GM08714 (cell line): Measurements from ENCODE around the gene MAP4K1.

Source experiments
- H3K4me3 ChIP-seq: fragments of 200-500 bp; sonication (Bioruptor generic); 2 replicates; pipeline ENCODE4 v1.5.1; 2014; ENCODE audit warnings: mild to moderate bottlenecking, low read length, inconsistent platforms
- ZNF274 ChIP-seq: IDR thresholded peaks from 2 replicates; pipeline ENCODE4 v1.6.1; 2012; ENCODE audit warnings: mild to moderate bottlenecking, low read depth, low read length

MAP4K1 gene

DNA sequence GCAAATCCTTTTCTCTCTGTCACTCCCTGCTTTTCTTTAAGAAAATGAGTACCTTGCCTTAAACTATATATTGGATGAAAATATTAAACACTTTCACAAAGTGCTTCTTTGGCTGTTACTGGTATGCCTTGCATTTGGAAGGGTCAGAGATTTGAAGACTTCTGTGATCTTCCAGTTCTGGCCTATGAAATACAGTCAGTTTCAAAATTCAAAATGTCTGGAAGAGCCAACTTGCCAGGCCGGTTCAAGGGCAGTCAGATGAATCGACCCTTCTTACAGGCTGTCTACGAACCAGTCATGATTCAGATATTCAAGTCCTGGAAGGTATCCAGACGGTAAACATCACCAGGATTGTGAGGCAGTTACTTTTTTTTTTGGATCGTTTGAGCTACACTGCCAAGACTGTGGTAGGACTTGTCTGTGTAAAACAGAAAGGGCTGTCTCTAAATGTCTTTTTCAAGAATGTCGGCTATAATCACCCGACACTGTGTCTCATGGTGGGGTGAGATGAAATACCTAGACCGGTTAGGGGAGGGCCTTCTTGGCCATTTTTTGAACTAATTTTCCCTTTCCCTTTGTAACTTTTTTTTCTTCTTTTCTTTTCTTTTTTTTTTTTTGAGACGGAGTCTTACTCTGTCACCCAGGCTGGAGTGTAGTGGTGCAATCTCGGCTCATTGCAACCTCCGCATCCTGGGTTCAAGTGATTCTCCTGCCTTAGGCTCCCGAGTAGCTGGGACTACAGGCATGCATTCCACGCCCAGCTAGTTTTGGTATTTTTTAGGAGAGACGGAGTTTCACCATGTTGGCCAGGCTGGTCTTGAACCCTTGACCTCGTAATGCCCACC, 40.9 kb upstream of the MAP4K1 start:
- H3K4me3 ChIP-seq = no peak overlapping the region

DNA sequence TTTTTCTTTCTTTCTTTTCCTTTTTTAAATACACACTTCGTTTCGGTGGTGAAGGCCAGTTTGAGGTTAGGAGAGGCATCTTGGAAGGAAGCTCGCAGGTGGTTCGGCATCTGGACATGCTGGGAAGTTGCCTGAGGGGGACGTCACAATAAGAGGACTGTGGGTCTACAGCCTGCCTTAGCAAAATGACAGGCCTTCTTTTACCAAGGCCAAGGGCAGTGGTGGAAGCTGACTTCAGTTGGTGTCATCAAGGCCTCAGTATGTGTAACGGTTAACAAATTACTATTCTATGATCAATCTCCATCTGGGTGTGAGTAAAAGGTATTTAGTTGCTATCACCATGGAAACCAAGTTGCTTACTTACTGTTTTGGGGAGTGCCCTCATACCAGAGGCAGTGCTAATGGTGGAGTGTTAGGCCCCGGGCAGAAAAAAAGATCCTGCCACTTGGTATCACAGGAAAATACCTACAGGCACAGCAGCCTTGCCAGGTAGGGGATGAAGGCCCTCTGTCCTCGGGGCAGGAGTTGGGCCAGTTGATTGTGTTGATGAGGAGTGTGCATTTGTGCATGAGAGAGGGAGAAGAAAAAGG, 40.0 kb upstream of the MAP4K1 start:
- no peak overlapping the region for H3K4me3 ChIP-seq
- TF ChIP-seq ZNF274 = no peak

More for the DNA sequence above, 40.9 kb upstream of the MAP4K1 start:
- no peak for TF ChIP-seq ZNF274

DNA sequence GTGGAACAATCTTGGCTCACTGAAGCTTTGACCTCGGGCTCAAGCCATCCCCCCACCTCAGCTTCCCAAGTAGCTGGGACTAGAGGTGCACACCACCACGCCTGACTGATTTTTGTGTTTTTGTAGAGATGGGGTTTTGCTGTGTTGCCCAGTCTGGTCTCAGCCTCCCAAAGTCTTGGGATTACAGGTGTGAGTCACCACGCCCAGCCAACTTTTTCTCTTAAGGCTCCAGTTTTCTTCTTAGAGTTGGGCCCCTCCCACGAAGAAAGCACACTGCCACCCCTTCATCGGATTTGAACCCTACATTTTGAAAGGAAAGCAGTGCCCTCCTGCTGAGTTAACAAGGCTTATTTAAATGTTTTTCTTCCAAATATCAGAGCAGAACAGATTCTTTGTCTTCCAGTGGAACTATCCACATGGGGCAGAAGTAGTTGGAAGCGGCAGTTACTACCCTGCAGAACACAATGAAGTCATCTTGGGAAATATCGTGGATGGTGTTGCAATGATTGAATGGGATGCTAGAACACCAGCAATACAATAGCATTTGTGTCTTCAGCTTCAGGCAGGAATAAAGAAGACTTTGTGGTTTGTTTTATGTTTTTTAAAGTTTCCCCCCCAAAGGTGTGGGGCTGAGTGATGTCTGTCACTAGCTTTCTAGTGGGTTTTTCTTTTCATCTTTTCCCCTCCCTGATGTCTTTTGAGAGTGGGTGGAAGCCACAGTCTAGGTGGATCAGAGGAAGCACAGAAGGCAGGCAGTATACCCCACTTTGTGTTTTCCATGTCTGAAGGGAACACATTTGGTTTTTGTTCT, 38.6 kb upstream of the MAP4K1 start:
- no peak for TF ChIP-seq ZNF274
- no peak overlapping the region for H3K4me3 ChIP-seq

DNA sequence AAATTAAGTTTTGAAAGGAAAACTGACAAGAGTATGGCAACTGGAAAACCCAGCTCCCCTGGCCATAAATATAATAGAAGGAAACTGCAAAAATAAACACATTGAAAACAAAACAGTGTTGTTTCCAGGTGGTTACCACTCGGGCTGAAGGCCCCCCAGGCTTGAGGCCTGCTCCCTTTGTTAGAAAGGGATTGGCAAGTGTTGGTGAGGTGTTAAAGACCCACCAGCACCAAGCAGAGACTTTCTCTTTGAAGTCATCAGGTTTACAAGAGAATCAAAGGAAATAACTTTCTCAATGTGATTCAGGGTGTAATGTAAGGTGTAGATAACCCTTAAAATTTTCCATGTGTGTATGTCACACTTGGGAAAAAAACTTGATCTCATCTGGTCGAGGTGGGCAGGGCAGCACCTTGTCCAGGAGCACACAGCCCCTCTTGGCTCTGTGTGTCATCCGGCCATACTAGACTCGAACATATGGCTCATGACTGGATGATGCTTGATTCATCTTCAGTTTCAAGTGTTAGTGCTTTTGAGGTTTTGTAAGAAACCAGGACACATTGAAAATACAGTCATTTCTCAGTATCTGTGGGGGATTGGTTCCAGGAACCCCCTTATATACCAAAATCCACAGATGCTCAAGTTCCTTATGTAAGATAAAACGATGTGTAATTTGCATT, 37.5 kb upstream of the MAP4K1 start:
- no peak overlapping the region for H3K4me3 ChIP-seq
- TF ChIP-seq ZNF274 = no peak

DNA sequence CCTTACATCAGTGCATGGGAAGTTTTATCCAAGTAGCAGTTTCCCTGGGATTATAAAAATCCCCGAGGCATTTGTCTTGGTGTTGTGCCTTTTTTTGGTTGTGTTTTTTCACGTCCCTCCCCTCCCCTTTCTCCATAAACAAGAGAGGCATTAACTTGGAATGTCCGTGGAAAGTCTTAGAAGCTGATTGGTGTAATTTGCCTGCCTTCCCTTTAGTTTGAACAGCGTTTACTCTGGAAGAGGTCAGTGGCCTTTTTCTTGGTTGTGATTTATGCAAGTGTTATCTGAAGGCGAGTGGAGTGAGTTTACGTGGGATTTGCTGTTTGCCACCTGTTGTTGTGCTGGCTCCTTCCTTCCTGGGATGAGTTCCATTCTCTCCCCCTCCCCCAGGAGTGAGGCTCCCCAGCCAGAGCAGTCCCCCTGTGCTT, 36.9 kb upstream of the MAP4K1 start:
- no peak for TF ChIP-seq ZNF274
- no peak overlapping the region for H3K4me3 ChIP-seq

DNA sequence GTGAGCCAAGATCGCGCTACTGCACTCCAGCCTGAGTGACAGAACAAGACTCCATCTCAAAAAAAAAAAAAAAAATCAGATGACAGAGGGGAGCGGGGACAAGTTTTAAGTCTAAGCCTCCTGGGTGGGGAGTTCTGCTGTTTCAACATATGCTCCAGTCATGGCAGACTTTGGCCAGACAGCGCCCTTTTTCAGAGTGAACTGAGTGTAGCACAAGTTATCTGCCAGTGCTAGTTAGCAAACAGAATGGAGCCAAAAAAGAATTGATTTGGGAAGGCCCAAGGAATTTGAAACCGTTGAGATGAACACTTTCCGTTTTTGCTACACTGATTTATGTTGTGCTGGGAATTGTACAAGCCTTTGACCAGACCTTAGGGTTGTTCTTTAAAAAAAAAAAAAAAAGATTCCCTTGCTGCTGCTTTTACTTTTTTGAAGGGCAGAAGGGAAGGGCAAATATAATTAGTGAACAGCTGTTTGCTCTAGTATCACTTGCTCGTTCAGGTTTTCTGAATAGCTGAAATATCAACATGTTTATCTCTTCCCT, 35.3 kb upstream of the MAP4K1 start:
- no peak for TF ChIP-seq ZNF274
- no peak overlapping the region for H3K4me3 ChIP-seq

DNA sequence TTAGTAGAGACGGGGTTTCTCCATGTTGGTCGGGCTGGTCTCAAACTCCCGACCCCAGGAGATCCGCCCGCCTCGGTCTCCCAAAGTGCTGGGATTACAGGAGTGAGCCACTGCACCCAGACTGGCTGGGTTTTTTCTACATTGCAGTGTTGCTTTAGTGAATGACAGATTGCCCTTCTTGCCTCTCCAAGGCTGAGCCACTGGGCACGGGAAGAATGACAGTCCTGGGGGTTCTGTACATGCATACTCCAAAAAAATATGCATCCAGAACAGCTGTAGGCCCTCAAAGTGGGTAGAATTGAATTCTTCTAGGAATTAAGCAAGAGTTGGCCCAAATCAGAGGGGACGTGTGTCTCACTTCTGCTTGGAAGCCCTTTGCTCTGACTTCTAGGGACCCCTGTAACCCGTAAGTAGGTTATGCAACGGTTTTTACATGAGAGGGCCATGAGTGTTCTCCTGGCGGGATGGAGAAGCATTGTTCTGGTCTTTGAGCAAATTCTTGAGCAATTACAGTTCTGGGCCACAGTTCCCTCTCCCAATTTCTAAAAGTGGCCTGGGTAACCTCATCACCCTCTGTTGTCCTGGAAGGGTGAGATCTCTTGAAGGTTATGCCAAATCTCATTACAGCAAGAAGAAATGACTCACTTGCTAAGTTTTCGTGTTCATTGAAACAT, 33.3 kb upstream of the MAP4K1 start:
- TF ChIP-seq ZNF274 = no peak
- H3K4me3 ChIP-seq = no peak overlapping the region

DNA sequence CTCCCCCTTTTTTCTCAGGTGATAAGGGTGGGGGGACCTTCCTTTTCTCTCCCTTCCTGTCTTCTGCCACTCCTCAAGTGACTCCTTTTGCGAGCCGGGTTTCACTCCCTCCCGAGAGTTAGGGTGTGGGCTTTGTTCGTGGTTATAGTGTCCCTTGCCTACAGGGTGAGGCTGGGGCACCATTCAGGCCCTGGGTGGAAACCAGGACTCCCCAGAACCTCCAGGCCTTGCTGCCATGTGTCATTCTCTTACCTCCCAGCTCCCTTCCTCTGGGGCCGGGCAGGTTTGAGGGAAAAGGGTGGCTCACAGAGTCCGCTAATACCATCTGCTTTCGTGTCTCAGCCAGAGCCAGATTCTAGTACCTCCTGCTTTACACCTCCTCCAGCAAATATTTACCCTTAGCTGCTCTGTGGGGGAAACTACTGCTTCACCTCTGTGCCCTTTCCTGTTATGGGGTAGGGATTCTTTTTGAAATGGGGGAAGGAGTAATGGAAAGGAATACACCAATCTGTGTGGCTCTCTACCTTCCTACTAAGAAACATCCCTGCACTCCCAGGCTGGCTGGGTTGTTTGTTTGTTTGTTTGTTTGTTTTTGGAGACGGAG, 32.5 kb upstream of the MAP4K1 start:
- no peak for TF ChIP-seq ZNF274
- H3K4me3 ChIP-seq = peak overlapping the region; percentile 88; the same call in 1 of the 2 replicates

DNA sequence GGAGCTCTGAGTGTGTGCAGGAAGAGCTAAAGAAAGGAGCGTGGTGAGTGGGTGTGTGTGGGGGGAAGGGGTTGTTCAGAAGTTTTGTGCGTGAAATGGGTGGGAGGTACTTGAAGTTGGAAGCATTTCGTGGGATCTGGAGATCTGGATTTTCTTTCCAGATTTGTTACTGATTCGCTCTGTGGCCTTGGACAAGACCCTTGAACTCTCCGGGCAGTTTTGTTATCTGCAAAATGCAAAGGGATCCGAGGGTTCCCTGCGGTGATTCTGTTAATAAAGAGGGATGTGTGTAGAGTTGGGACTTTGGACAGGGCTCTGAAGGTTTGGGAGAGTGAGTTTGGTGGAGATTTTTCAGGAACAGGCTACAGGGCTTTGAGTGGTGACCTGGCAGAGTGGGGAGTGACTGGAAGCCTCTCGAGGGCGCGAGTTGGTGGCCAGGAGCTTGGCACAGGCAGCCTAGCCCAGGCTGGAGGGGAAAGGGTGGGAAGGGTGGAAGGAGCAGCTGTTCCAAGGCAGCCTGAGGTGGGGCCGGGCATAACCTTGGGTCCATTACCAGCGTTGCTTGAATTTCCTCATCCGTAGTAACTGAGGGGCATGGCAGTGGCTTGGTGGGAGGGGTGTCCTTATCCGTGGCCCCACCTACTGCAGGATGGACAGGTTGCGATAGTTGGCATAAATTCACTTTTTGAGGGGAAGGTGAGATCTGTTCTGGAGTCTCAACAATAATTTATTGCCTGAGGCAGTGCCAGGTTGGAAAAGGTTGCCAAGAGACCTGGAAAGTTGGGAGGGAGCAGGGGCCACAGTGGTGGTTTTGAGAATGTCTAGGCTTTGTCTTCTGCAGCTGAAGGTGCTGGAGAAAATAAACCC, 31.8 kb upstream of the MAP4K1 start:
- peak overlapping the region; percentile 88 for H3K4me3 ChIP-seq
- TF ChIP-seq ZNF274 = no peak

DNA sequence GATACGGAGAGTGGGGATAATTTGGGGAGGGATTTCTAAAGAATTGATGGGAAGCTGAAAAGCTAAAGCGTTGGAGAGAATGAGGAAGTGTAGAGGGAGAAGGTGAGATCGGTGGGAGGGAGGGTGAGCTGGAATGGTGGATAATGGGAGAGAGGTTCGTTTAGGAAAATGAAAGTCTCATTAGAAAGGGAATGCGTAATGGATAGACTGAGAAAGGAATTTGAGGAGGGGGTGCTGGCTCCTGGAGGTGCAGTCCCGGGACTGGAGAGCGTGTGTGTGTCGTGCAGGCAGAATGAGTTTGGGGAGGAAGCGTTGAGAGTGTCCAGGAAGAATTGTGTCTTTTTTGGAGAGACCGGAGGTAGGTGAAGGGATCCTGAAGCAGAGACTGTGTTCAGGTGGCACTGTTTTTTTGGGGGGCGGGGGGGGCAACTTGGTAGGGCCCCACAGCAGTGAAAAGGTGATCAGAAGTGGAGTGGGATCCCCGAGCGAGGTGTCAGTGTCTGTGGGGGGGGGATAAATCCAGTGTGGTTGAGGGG, 31.1 kb upstream of the MAP4K1 start:
- no peak for TF ChIP-seq ZNF274

DNA sequence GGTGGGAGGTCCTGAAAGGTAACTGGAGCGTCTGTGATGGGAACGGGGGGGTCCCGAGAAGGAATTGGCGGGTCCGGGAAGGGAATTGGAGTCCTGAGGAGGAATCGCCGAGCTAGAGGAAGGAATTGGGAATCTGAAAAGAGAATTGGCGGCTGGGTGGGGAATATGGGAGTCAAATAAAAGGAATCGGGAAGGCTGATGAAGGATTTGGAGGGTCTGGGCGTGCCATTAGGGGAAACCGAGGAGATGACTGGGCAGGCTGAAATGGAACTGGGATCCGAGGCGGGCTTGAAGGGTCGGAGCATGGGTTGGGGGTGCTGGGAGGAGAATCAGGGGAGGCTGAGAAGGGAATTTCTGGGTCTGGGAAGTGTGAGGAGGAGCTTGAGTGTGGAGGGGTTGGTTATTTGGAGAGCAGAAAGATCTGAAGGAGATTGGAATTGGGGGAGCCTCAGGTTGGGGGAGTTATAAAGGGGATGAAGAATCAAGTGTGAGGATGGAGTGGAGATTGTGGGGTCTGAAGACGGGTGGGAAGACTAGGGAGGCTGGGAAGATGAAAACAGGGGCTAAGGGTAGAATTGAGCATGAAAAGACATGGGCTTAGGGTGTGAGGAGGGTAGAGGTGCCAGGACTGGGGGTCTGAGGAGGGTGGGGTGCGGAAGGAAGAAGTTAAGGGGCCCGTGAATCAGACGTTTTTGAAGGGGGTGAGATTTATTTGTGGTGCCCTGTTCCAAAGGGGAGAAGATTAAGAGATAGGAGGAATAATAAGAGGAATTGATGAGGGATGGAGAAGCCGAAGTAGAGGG, 30.4 kb upstream of the MAP4K1 start:
- TF ChIP-seq ZNF274 = no peak
- peak overlapping the region; percentile 88 for H3K4me3 ChIP-seq

More for the DNA sequence above, 31.1 kb upstream of the MAP4K1 start:
- H3K4me3 ChIP-seq = peak overlapping the region; percentile 88
